Esophagus muscularis mucosa (tissue), 4 donors: ENCODE results near the gene C1orf21.

Source experiments
- CTCF ChIP-seq, 3 experiments: fragments of 200-600 bp in 2 of 3; fragments of 450-650 bp in 1 of 3; sonication (generic) in 2 of 3; IDR thresholded peaks; one replicate each; pipeline ENCODE4 v1.5.1; 2017 to 2019; ENCODE audit warnings: antibody characterized with exemption in 3 of 3, mild to moderate bottlenecking in 2 of 3, moderate library complexity in 1 of 3
- EP300 ChIP-seq: sonication (generic); formaldehyde crosslinking; IDR thresholded peaks from one replicate; pipeline ENCODE4 v1.6.1; 2017; ENCODE audit warnings: antibody characterized with exemption
- POLR2A ChIP-seq: fragments of 450-650 bp; IDR thresholded peaks from one replicate; pipeline ENCODE4 v1.6.1; 2017; ENCODE audit warnings: antibody characterized with exemption, moderate library complexity, mild to moderate bottlenecking, low read depth
- POLR2AphosphoS5 ChIP-seq, 2 donors: sonication (generic); formaldehyde crosslinking; IDR thresholded peaks; one replicate each; pipeline ENCODE4 v1.6.1; 2017; ENCODE audit warnings: antibody characterized with exemption in 2 of 2

- no peak for TF ChIP-seq POLR2A
- no peak for TF ChIP-seq CTCF (IDR thresholded peaks at IDR 0.05)
- TF ChIP-seq POLR2AphosphoS5 (IDR thresholded peaks at IDR 0.05) = no peak
- TF ChIP-seq EP300 = no peak
Observed at GRCh38 chr1:184557423-184558347, 170.9 kb downstream of the C1orf21 start.
